Heart left ventricle (tissue), 16 donors: ENCODE results near the gene PACRG. TPM values are rescaled to one million over a fixed set of nuclear protein-coding genes. Genes with fewer than 3 reads are reported as not detected.
A peak's percentile ranks its signal among the peaks of the same experiment; 100 is the strongest.

Source experiments
- ATAC-seq, 4 donors: fragments of 200-7000 bp; cut with Tn5 transposase; one replicate each; pipeline ENCODE4 v1.9.1; 2020 to 2022; ENCODE audit warnings: moderate library complexity in 4 of 4, mild to moderate bottlenecking in 3 of 4, moderate number of reproducible peaks in 1 of 4
- DNase-seq, 5 donors: peaks; one replicate each; pipeline ENCODE4 v3.0.0-alpha.2; 2020
- H3K27ac ChIP-seq, 12 donors: fragments of 200-600 bp; sonication (generic) in 4 of 12; one replicate each; pipeline versions ENCODE4 v1.5.0 to v1.8.0; 2016 to 2022; ENCODE audit warnings: mild to moderate bottlenecking in 2 of 12
- H3K27me3 ChIP-seq, 9 donors: fragments of 200-600 bp; sonication (generic) in 2 of 9; one replicate each; pipeline versions ENCODE4 v1.5.1 to v1.8.0; 2016 to 2022; ENCODE audit warnings: mild to moderate bottlenecking in 3 of 9
- H3K36me3 ChIP-seq, 9 donors: fragments of 200-600 bp; sonication (generic) in 2 of 9; one replicate each; pipeline versions ENCODE4 v1.5.0 to v1.8.0; 2018 to 2022; ENCODE audit warnings: mild to moderate bottlenecking in 2 of 9
- H3K4me1 ChIP-seq, 12 donors: fragments of 200-600 bp; sonication (generic) in 4 of 12; one replicate each; pipeline versions ENCODE4 v1.5.0 to v1.8.0; 2016 to 2022; ENCODE audit warnings: mild to moderate bottlenecking in 3 of 12
- H3K4me3 ChIP-seq, 12 donors: fragments of 200-600 bp; sonication (generic) in 4 of 12; one replicate each; pipeline versions ENCODE4 v1.5.0 to v1.8.0; 2017 to 2022; ENCODE audit warnings: mild to moderate bottlenecking in 9 of 12, moderate library complexity in 4 of 12
- H3K9me3 ChIP-seq, 12 donors: fragments of 200-600 bp; sonication (generic) in 4 of 12; one replicate each; pipeline versions ENCODE4 v1.5.0 to v1.8.0; 2016 to 2022; ENCODE audit warnings: mild to moderate bottlenecking in 1 of 12
- CTCF ChIP-seq, 12 donors: fragments of 200-600 bp; sonication (generic) in 4 of 12; IDR thresholded peaks; one replicate each; pipeline versions ENCODE4 v1.5.0 to v1.8.0; 2018 to 2022; ENCODE audit warnings: antibody characterized with exemption in 12 of 12, mild to moderate bottlenecking in 5 of 12
- POLR2A ChIP-seq, 2 donors: fragments of 450-650 bp; IDR thresholded peaks; one replicate each; pipeline ENCODE4 v1.6.1; 2017; ENCODE audit warnings: antibody characterized with exemption in 2 of 2, mild to moderate bottlenecking in 2 of 2, moderate library complexity in 2 of 2
- WGBS, 4 donors: extraction: QIAGEN DNeasy Blood & Tissue Kit in 2 of 4; methylation state at CpG; one replicate each; pipeline versions ENCODE4 v1.1.5 to v1.1.7; 2013 to 2018; 5-methylcytosine and 5-hydroxymethylcytosine counted together
- intact Hi-C, 10 donors: fragments of 100-400 bp; cut with DNase I; formaldehyde crosslinking; loops; one replicate each; pipeline versions ENCODE4 v1.11.1 to v1.14.2; 2022
- polyA plus RNA-seq, 2 donors: library from polyadenylated mRNA; stranded (reverse); fragments of 200-250 nt; gene quantifications; one replicate each; pipeline ENCODE4 v1.2.3, GENCODE V29; 2013
- total RNA-seq, 9 donors: library from RNA; depleted of rRNA in 2 of 9; stranded (reverse); fragments of >200 nt in 2 of 9; fragmentation: NEBNext Ultra II Directional in 3 of 9; extraction: Animal tissue kit (Norgen Biotek cat#: 25700) in 3 of 9; gene quantifications; one replicate each; pipeline versions ENCODE4 v1.1.0 to v1.2.4, GENCODE V29; 2016 to 2023
- donor health status: ischemic (EF 13 %, LVEDD 7.1; RV severe dilation, severe dysfunction).
- donor health status: healthy with polysubstance abuse.
- donor health status: DM: no; HTN: yes; CAD: no.
- donor health status: DM: no; HTN: no; CAD: no.
- donor health status: ischemic (EF 25% LVEDD 6.9; RV normal size, moderate dysfunction).
- donor health status: ischemic (EF 25% LVEDD 5.7; RV mildly dilated, moderate dysfunction).
- donor health status: healthy.
- donor health status: DM: yes; HTN: yes; CAD: no.
- donor health status: ischemic (EF 35%, LVEDD 5.7; RV mildly dilated, moderate dysfunction).
- donor health status: nonischemic (EF 11% LVEDD 7.7; RV severe dilation, severe dysfunction).
- donor health status: DM: yes; HTN: yes; CAD: no.
- donor health status: PGD.
- donor health status: ischemic (EF 29% LVEDD 5.4; RV normal size, mild dysfunction).
- donor health status: nonischemic (EF 23%, LVEDD 6.1; RV moderate dilation, normal function).

PACRG gene
- total and polyA plus RNA-seq, 11 donors = 2.0 to 83.3 (median 11.8) TPM

GRCh38 chr6:163200289-163200688 lies 472.5 kb downstream of the PACRG start:
- intact Hi-C loops = loop anchor here in 1 of 10 donors (10.0 kb wide), 1 partner anchor 905 kb away; no protein-coding TSS in a partner anchor
- no peak overlapping the region for H3K27ac ChIP-seq
- no peaks in the 10 kb centered on the region for H3K36me3 ChIP-seq
- no peak overlapping the region for H3K4me3 ChIP-seq
- no peaks in the 10 kb centered on the region for H3K4me1 ChIP-seq
- WGBS, 4 donors = 87 to 94% (median 91%) methylated on average over 11 of the region's 11 CpGs
- peaks cover 0 to 4% (median 0%) of the 10 kb centered on the region in 12 donors for H3K9me3 ChIP-seq
- ATAC-seq (no peak), DNase-seq (no peak)
- no peak for TF ChIP-seq CTCF (IDR thresholded peaks at IDR 0.05)
- TF ChIP-seq POLR2A (IDR thresholded peaks at IDR 0.05) = no peak
- no peaks in the 10 kb centered on the region for H3K27me3 ChIP-seq

- WGBS, 4 donors = 92 to 95% (median 94%) methylated on average over 8 of the region's 8 CpGs
- H3K4me1 ChIP-seq = no peaks in the 10 kb centered on the region
- H3K36me3 ChIP-seq = no peaks in the 10 kb centered on the region
- DNase-seq (no peak), ATAC-seq (no peak)
- intact Hi-C loops = loop anchor here in 1 of 10 donors (10.0 kb wide), 1 partner anchor 904 kb away; no protein-coding TSS in a partner anchor
- peaks cover 0 to 8% (median 0%) of the 10 kb centered on the region in 12 donors for H3K9me3 ChIP-seq
- no peak overlapping the region for H3K4me3 ChIP-seq
- no peak for TF ChIP-seq POLR2A (IDR thresholded peaks at IDR 0.05)
- TF ChIP-seq CTCF (IDR thresholded peaks at IDR 0.05) = no peak
- no peak overlapping the region for H3K27ac ChIP-seq
- no peaks in the 10 kb centered on the region for H3K27me3 ChIP-seq
Observed at GRCh38 chr6:163200694-163201093, 472.9 kb downstream of the PACRG start.

DNA sequence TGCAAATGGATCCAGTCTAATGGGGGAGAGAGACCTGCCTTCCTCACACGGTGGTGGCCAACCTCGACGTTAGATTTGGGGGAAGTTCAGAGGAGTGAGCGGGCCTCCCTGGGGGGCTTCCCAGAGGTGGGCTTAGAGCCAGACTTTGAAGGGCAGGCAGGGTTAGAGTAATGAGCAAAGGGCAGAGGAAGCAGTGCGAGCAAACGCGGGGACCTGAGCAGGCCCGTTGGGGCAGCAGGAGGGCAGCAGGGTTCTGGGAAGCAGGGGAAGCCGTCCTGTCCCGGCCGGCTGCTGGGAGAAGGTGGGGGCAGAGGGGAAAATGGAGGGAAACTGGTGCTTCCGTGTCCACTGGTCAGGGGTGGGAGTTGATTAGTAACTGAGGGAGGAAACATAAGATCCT lies 474.1 kb downstream of the PACRG start:
- DNase-seq (no peak), ATAC-seq (peak in 1 of 4 donors; percentile 34)
- intact Hi-C loops = loop anchor here in 1 of 10 donors (10.0 kb wide), 1 partner anchor 903 kb away; no protein-coding TSS in a partner anchor
- 77 to 80% (median 79%) methylated on average over 12 of the region's 12 CpGs for WGBS, 4 donors
- H3K9me3 ChIP-seq = peaks cover 0 to 15% (median 0%) of the 10 kb centered on the region in 12 donors
- no peak overlapping the region for H3K27ac ChIP-seq
- H3K4me3 ChIP-seq = no peak overlapping the region
- no peaks in the 10 kb centered on the region for H3K36me3 ChIP-seq
- TF ChIP-seq POLR2A (IDR thresholded peaks at IDR 0.05) (no peak), CTCF (IDR thresholded peaks at IDR 0.05) (no peak)
- H3K4me1 ChIP-seq = no peaks in the 10 kb centered on the region
- no peaks in the 10 kb centered on the region for H3K27me3 ChIP-seq

DNA sequence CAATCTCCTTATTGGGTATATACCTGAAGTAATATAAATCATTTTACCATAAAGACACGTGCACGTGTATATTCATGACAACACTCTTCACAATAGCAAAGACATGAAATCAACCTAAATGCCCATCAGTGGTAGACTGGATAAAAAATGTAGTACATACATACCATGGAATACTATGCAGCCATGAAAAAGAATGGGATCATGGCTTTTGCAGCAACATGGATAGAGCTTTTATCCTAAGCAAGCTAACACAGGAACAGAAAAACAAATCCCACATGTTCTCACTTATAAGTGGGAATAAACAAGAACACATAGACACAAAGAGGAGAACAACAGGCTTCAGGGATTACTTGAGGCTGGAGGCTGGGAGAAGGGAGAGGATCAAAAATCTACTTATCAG lies 478.4 kb downstream of the PACRG start:
- H3K9me3 ChIP-seq = peaks cover 0 to 21% (median 0%) of the 10 kb centered on the region in 12 donors
- H3K27me3 ChIP-seq = no peaks in the 10 kb centered on the region
- no peak overlapping the region for H3K27ac ChIP-seq
- no peak overlapping the region for H3K4me3 ChIP-seq
- ATAC-seq = no peak
- peaks cover 0 to 7% (median 0%) of the 10 kb centered on the region in 12 donors for H3K4me1 ChIP-seq
- DNase-seq = no peak
- WGBS, 4 donors = 99% methylated on average over 2 of the region's 2 CpGs
- TF ChIP-seq CTCF (IDR thresholded peaks at IDR 0.05) (no peak), POLR2A (IDR thresholded peaks at IDR 0.05) (no peak)
- intact Hi-C loops = loop anchor here in 2 of 10 donors (5.0 to 10.0 kb wide), 2 partner anchors 206 to 899 kb away; partner anchors contain the start of gene QKI (in 2 of the 2)
- H3K36me3 ChIP-seq = no peaks in the 10 kb centered on the region
